ENCODE results near the gene SHC2.

SHC2 gene

GRCh38 chr19:507286-508203, 46.7 kb upstream of the SHC2 start, which contains the start of gene TPGS1:
TPGS1 (plus strand) TSS chr19:507497; CDS start chr19:507507, 10 bp downstream.
- TF ChIP-seq SNAI2 (CRISPR knock-in tag; IDR thresholded peaks at IDR 0.05) (peak; percentile 74), CREB5 (CRISPR knock-in tag; IDR thresholded peaks at IDR 0.05; ENCODE audit: low read depth) (no peak), ZFP3 (CRISPR knock-in tag; IDR thresholded peaks at IDR 0.05) (peak; percentile 40; the same call in 1 of the 2 replicates), ZC3H10 (CRISPR knock-in tag; IDR thresholded peaks at IDR 0.05) (no peak), ESRRG (CRISPR knock-in tag; IDR thresholded peaks at IDR 0.05) (no peak), BACH2 (CRISPR knock-in tag; IDR thresholded peaks at IDR 0.05; ENCODE audit: borderline replicate concordance) (no peak), OSR1 (CRISPR knock-in tag; IDR thresholded peaks at IDR 0.05) (no peak), ZNF565 (CRISPR knock-in tag; conservative IDR thresholded peaks at IDR 0.05; ENCODE audit: low read depth) (no peak; the same call in 1 of the 2 replicates), POU6F1 (CRISPR knock-in tag; IDR thresholded peaks at IDR 0.05; ENCODE audit: borderline replicate concordance, low read depth) (no peak), PPARA (CRISPR knock-in tag; IDR thresholded peaks at IDR 0.05; ENCODE audit: borderline replicate concordance) (no peak), CSDC2 (CRISPR knock-in tag; IDR thresholded peaks at IDR 0.05) (peak; percentile 49; the same call in 1 of the 2 replicates), GLIS3 (CRISPR knock-in tag; IDR thresholded peaks at IDR 0.05) (0 out of 2 replicates have a peak, but pooled peaks have one; percentile 25), ISL1 (CRISPR knock-in tag; IDR thresholded peaks at IDR 0.05) (no peak), RARB (CRISPR knock-in tag; IDR thresholded peaks at IDR 0.05) (no peak), ARNTL (CRISPR knock-in tag; IDR thresholded peaks at IDR 0.05; ENCODE audit: borderline replicate concordance, low read depth) (no peak), ZFP30 (CRISPR knock-in tag; IDR thresholded peaks at IDR 0.05) (no peak), TOX (CRISPR knock-in tag; IDR thresholded peaks at IDR 0.05; ENCODE audit: borderline replicate concordance) (no peak), ZNF70 (CRISPR knock-in tag; IDR thresholded peaks at IDR 0.05) (no peak), TCF4 (CRISPR knock-in tag; IDR thresholded peaks at IDR 0.05; ENCODE audit: borderline replicate concordance) (no peak), ZNF8 (CRISPR knock-in tag; IDR thresholded peaks at IDR 0.05) (no peak)
- TF ChIP-seq, protein P1, sequence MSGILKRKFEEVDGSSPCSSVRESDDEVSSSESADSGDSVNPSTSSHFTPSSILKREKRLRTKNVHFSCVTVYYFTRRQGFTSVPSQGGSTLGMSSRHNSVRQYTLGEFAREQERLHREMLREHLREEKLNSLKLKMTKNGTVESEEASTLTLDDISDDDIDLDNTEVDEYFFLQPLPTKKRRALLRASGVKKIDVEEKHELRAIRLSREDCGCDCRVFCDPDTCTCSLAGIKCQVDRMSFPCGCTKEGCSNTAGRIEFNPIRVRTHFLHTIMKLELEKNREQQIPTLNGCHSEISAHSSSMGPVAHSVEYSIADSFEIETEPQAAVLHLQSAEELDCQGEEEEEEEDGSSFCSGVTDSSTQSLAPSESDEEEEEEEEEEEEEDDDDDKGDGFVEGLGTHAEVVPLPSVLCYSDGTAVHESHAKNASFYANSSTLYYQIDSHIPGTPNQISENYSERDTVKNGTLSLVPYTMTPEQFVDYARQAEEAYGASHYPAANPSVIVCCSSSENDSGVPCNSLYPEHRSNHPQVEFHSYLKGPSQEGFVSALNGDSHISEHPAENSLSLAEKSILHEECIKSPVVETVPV (CRISPR knock-in tag; IDR thresholded peaks at IDR 0.05), result no peak
- TF ChIP-seq, protein P2, sequence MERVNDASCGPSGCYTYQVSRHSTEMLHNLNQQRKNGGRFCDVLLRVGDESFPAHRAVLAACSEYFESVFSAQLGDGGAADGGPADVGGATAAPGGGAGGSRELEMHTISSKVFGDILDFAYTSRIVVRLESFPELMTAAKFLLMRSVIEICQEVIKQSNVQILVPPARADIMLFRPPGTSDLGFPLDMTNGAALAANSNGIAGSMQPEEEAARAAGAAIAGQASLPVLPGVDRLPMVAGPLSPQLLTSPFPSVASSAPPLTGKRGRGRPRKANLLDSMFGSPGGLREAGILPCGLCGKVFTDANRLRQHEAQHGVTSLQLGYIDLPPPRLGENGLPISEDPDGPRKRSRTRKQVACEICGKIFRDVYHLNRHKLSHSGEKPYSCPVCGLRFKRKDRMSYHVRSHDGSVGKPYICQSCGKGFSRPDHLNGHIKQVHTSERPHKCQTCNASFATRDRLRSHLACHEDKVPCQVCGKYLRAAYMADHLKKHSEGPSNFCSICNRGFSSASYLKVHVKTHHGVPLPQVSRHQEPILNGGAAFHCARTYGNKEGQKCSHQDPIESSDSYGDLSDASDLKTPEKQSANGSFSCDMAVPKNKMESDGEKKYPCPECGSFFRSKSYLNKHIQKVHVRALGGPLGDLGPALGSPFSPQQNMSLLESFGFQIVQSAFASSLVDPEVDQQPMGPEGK (CRISPR knock-in tag; IDR thresholded peaks at IDR 0.05; ENCODE audit: borderline replicate concordance), result no peak
- TF ChIP-seq, protein P3, sequence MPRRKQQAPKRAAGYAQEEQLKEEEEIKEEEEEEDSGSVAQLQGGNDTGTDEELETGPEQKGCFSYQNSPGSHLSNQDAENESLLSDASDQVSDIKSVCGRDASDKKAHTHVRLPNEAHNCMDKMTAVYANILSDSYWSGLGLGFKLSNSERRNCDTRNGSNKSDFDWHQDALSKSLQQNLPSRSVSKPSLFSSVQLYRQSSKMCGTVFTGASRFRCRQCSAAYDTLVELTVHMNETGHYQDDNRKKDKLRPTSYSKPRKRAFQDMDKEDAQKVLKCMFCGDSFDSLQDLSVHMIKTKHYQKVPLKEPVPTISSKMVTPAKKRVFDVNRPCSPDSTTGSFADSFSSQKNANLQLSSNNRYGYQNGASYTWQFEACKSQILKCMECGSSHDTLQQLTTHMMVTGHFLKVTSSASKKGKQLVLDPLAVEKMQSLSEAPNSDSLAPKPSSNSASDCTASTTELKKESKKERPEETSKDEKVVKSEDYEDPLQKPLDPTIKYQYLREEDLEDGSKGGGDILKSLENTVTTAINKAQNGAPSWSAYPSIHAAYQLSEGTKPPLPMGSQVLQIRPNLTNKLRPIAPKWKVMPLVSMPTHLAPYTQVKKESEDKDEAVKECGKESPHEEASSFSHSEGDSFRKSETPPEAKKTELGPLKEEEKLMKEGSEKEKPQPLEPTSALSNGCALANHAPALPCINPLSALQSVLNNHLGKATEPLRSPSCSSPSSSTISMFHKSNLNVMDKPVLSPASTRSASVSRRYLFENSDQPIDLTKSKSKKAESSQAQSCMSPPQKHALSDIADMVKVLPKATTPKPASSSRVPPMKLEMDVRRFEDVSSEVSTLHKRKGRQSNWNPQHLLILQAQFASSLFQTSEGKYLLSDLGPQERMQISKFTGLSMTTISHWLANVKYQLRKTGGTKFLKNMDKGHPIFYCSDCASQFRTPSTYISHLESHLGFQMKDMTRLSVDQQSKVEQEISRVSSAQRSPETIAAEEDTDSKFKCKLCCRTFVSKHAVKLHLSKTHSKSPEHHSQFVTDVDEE (CRISPR knock-in tag; IDR thresholded peaks at IDR 0.05), result peak; percentile 82
- ATAC-seq, result peak; percentile 93

All from SK-N-SH treated with all-trans-retinoic acid at 6 μM for 48 hours (cell line).